Aorta (tissue), 5 donors: ENCODE measurements around the gene ERGIC1. TPM values are rescaled to one million over a fixed set of nuclear protein-coding genes. Genes with fewer than 3 reads are reported as not detected.
A peak's percentile ranks its signal among the peaks of the same experiment; 100 is the strongest.

Experiments
- ATAC-seq: fragments of 200-7000 bp; cut with Tn5 transposase; one replicate; pipeline ENCODE4 v1.9.1; 2022; ENCODE audit warnings: moderate library complexity; ENCODE audit not compliant: low FRiP score
- DNase-seq, 2 donors: peaks; one replicate each; pipeline ENCODE4 v3.0.0-alpha.2; 2020
- H3K27ac ChIP-seq, 2 donors: one replicate each; pipeline ENCODE4 v1.5.1; 2013; ENCODE audit warnings: low read length in 2 of 2, mild to moderate bottlenecking in 2 of 2, moderate library complexity in 2 of 2, control low read depth in 1 of 2, inconsistent platforms in 1 of 2, low read depth in 1 of 2
- H3K27me3 ChIP-seq, 2 donors: one replicate each; pipeline ENCODE4 v1.6.1; 2013; ENCODE audit warnings: control low read depth in 1 of 2, low read length in 1 of 2, mild to moderate bottlenecking in 1 of 2, moderate library complexity in 1 of 2; ENCODE audit not compliant: insufficient read depth in 2 of 2, control insufficient read depth in 1 of 2
- H3K36me3 ChIP-seq, 2 donors: one replicate each; pipeline ENCODE4 v1.6.1; 2013; ENCODE audit warnings: control low read depth in 1 of 2, low read length in 1 of 2, mild to moderate bottlenecking in 1 of 2; ENCODE audit not compliant: insufficient read depth in 2 of 2, control insufficient read depth in 1 of 2
- H3K4me1 ChIP-seq, 2 donors: one replicate each; pipeline ENCODE4 v1.6.1; 2013; ENCODE audit warnings: low read length in 2 of 2, control low read depth in 1 of 2, mild to moderate bottlenecking in 1 of 2, moderate library complexity in 1 of 2; ENCODE audit not compliant: insufficient read depth in 2 of 2, control insufficient read depth in 1 of 2
- H3K4me3 ChIP-seq, 2 donors: one replicate each; pipeline ENCODE4 v1.5.1; 2013; ENCODE audit warnings: low read length in 2 of 2, control low read depth in 1 of 2, mild to moderate bottlenecking in 1 of 2
- H3K9me3 ChIP-seq: one replicate; pipeline ENCODE4 v1.6.1; 2013; ENCODE audit warnings: mild to moderate bottlenecking, low read length; ENCODE audit not compliant: control insufficient read depth
- WGBS, 2 donors: extraction: QIAGEN DNeasy Blood & Tissue Kit; methylation state at CpG; one replicate each; pipeline ENCODE4 v1.1.7; 2013; 5-methylcytosine and 5-hydroxymethylcytosine counted together
- intact Hi-C, 2 donors: fragments of 100-400 bp; cut with DNase I; formaldehyde crosslinking; loops; one replicate each; pipeline versions ENCODE4 v1.14.2 to v1.15.0; 2022
- polyA plus RNA-seq, 2 donors: library from polyadenylated mRNA; stranded (reverse); fragments of 200-250 nt; gene quantifications; one replicate each; pipeline ENCODE4 v1.2.3, GENCODE V29; 2013
- total RNA-seq, 2 donors: library from RNA; stranded (reverse); fragmentation: NEBNext Ultra II Directional; extraction: Animal tissue kit (Norgen Biotek cat#: 25700); gene quantifications; one replicate each; pipeline ENCODE4 v1.2.1, GENCODE V29; 2021
- donor health status: healthy with polysubstance abuse.
- donor health status: Bipolar disorder and iron deficiency.
- donor health status: DM: no; HTN: no; CAD: no.
- donor health status: DM: no; HTN: no; CAD: no.
- donor health status: DM: yes; HTN: yes; CAD: no.

Gene ERGIC1
- total and polyA plus RNA-seq, 4 donors: 122 to 170 (median 130) TPM

- ATAC-seq (no peak), DNase-seq (no peak)
- peaks cover 3 to 4% of the 10 kb centered on the region in 2 donors for H3K4me1 ChIP-seq
- peak overlapping the region; percentile 80 to 91 for H3K27ac ChIP-seq
- no peaks in the 10 kb centered on the region for H3K27me3 ChIP-seq
- intact Hi-C loops: loop anchor here in 1 of 2 donors (2.0 to 5.0 kb wide), 3 partner anchors 79 to 151 kb away; no protein-coding TSS in a partner anchor
- peaks cover 0 to 1% of the 10 kb centered on the region in 2 donors for H3K36me3 ChIP-seq
- no peaks in the 10 kb centered on the region for H3K9me3 ChIP-seq
- 46 to 51% methylated on average over 11 of the region's 11 CpGs for WGBS, 2 donors
- H3K4me3 ChIP-seq: no peak overlapping the region
Measured at GRCh38 chr5:172867761-172868435, 33.8 kb downstream of the ERGIC1 start.

- no peaks in the 10 kb centered on the region for H3K27me3 ChIP-seq
- H3K36me3 ChIP-seq: peaks cover 0 to 1% of the 10 kb centered on the region in 2 donors
- ATAC-seq (no peak), DNase-seq (no peak)
- no peak overlapping the region for H3K4me3 ChIP-seq
- intact Hi-C loops: loop anchor here in 1 of 2 donors (2.0 to 5.0 kb wide), 3 partner anchors 79 to 151 kb away; no protein-coding TSS in a partner anchor
- 32 to 37% methylated on average over 9 of the region's 9 CpGs for WGBS, 2 donors
- peak overlapping the region; percentile 80 to 91 for H3K27ac ChIP-seq
- H3K4me1 ChIP-seq: peaks cover 3 to 4% of the 10 kb centered on the region in 2 donors
- no peaks in the 10 kb centered on the region for H3K9me3 ChIP-seq
Measured at GRCh38 chr5:172868436-172868923, 34.4 kb downstream of the ERGIC1 start.

- DNase-seq (peak; percentile 91 to 94), ATAC-seq (peak; percentile 89)
- peaks cover 3 to 4% of the 10 kb centered on the region in 2 donors for H3K4me1 ChIP-seq
- peaks cover 0 to 1% of the 10 kb centered on the region in 2 donors for H3K36me3 ChIP-seq
- H3K27ac ChIP-seq: peak overlapping the region; percentile 80 to 91
- 5 to 6% methylated on average over 10 of the region's 10 CpGs for WGBS, 2 donors
- H3K4me3 ChIP-seq: no peak overlapping the region
- H3K9me3 ChIP-seq: no peaks in the 10 kb centered on the region
- no peaks in the 10 kb centered on the region for H3K27me3 ChIP-seq
- intact Hi-C loops: loop anchor here in 1 of 2 donors (1.0 to 5.0 kb wide), 4 partner anchors 74 to 152 kb away; no protein-coding TSS in a partner anchor
Measured at GRCh38 chr5:172868924-172869591, 35.0 kb downstream of the ERGIC1 start.

GRCh38 chr5:172869691-172870090, 35.6 kb downstream of the ERGIC1 start:
- WGBS, 2 donors: 6 to 8% methylated on average over 1 of the region's 1 CpG
- ATAC-seq (no peak), DNase-seq (no peak)
- Histone ChIP-seq H3K27ac (peak overlapping the region; percentile 65 to 77), H3K27me3 (no peaks in the 10 kb centered on the region), H3K4me1 (peaks cover 3 to 4% of the 10 kb centered on the region in 2 donors), H3K9me3 (no peaks in the 10 kb centered on the region), H3K4me3 (no peak overlapping the region), H3K36me3 (peaks cover 0 to 1% of the 10 kb centered on the region in 2 donors)
- intact Hi-C loops: loop anchor here (1.0 to 5.0 kb wide), 5 partner anchors 74 to 152 kb away; partner anchors contain the start of gene DUSP1 (in 1 of the 2)

GRCh38 chr5:172870291-172870714, 36.3 kb downstream of the ERGIC1 start:
- no peaks in the 10 kb centered on the region for H3K9me3 ChIP-seq
- ATAC-seq (peak; percentile 36), DNase-seq (peak; percentile 79 to 80)
- peak overlapping the region; percentile 65 to 77 for H3K27ac ChIP-seq
- 1 to 3% methylated on average over 4 of the region's 4 CpGs for WGBS, 2 donors
- H3K4me1 ChIP-seq: peaks cover 3 to 4% of the 10 kb centered on the region in 2 donors
- H3K36me3 ChIP-seq: peaks cover 0 to 1% of the 10 kb centered on the region in 2 donors
- H3K27me3 ChIP-seq: no peaks in the 10 kb centered on the region
- intact Hi-C loops: loop anchor here in 1 of 2 donors (5.0 kb wide), 1 partner anchor 98 kb away; the partner anchor contains the start of gene DUSP1
- H3K4me3 ChIP-seq: no peak overlapping the region

- Histone ChIP-seq H3K36me3 (peaks cover 0 to 1% of the 10 kb centered on the region in 2 donors), H3K4me3 (no peak overlapping the region), H3K27me3 (no peaks in the 10 kb centered on the region), H3K9me3 (no peaks in the 10 kb centered on the region), H3K27ac (peak overlapping the region; percentile 65 to 77), H3K4me1 (peaks cover 3 to 4% of the 10 kb centered on the region in 2 donors)
- intact Hi-C loops: loop anchor here in 1 of 2 donors (5.0 kb wide), 1 partner anchor 99 kb away; the partner anchor contains the start of gene DUSP1
- ATAC-seq: no peak
- DNase-seq: no peak
- WGBS, 2 donors: 56 to 57% methylated on average over 20 of the region's 20 CpGs
Measured at GRCh38 chr5:172870715-172871461, 36.8 kb downstream of the ERGIC1 start.

GRCh38 chr5:172871536-172871935, 37.5 kb downstream of the ERGIC1 start:
- intact Hi-C loops: loop anchor here in 1 of 2 donors (5.0 kb wide), 1 partner anchor 99 kb away; the partner anchor contains the start of gene DUSP1
- 38 to 47% methylated on average over 3 of the region's 3 CpGs for WGBS, 2 donors
- Histone ChIP-seq H3K27ac (peak overlapping the region; percentile 65 to 77), H3K4me1 (peaks cover 0 to 2% of the 10 kb centered on the region in 2 donors), H3K9me3 (no peaks in the 10 kb centered on the region), H3K36me3 (peaks cover 0 to 1% of the 10 kb centered on the region in 2 donors), H3K4me3 (no peak overlapping the region), H3K27me3 (no peaks in the 10 kb centered on the region)
- DNase-seq: no peak
- no peak for ATAC-seq

GRCh38 chr5:172871982-172872381, 37.9 kb downstream of the ERGIC1 start:
- intact Hi-C loops: loop anchor here (2.0 to 5.0 kb wide), 2 partner anchors 31 to 100 kb away; partner anchors contain the start of gene DUSP1 (in 1 of the 2)
- Histone ChIP-seq H3K4me1 (peaks cover 0 to 2% of the 10 kb centered on the region in 2 donors), H3K27me3 (no peaks in the 10 kb centered on the region), H3K9me3 (no peaks in the 10 kb centered on the region), H3K27ac (peak overlapping the region; percentile 65 to 77), H3K4me3 (no peak overlapping the region), H3K36me3 (peaks cover 0 to 1% of the 10 kb centered on the region in 2 donors)
- WGBS, 2 donors: 40 to 48% methylated on average over 5 of the region's 5 CpGs
- no peak for DNase-seq
- no peak for ATAC-seq
